ENCODE measurements around the gene AFAP1L2. TPM values are rescaled to one million over a fixed set of nuclear protein-coding genes. Genes with fewer than 3 reads are reported as not detected.

AFAP1L2 gene
- total RNA-seq, 2 donors from 2014 or later, result 5.8 to 6.3 TPM

GRCh38 chr10:114343623-114344505, 60.4 kb downstream of the AFAP1L2 start:
- no peaks in the 10 kb centered on the region for H3K36me3 ChIP-seq
- H3K4me3 ChIP-seq, result no peak overlapping the region
- DNase-seq (ENCODE audit: low spot score), result no peak
- H3K4me1 ChIP-seq, result peaks cover 0 to 9% of the 10 kb centered on the region in 2 donors
- H3K27me3 ChIP-seq, result no peaks in the 10 kb centered on the region
- TF ChIP-seq, protein P1, sequence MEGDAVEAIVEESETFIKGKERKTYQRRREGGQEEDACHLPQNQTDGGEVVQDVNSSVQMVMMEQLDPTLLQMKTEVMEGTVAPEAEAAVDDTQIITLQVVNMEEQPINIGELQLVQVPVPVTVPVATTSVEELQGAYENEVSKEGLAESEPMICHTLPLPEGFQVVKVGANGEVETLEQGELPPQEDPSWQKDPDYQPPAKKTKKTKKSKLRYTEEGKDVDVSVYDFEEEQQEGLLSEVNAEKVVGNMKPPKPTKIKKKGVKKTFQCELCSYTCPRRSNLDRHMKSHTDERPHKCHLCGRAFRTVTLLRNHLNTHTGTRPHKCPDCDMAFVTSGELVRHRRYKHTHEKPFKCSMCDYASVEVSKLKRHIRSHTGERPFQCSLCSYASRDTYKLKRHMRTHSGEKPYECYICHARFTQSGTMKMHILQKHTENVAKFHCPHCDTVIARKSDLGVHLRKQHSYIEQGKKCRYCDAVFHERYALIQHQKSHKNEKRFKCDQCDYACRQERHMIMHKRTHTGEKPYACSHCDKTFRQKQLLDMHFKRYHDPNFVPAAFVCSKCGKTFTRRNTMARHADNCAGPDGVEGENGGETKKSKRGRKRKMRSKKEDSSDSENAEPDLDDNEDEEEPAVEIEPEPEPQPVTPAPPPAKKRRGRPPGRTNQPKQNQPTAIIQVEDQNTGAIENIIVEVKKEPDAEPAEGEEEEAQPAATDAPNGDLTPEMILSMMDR (IDR thresholded peaks at IDR 0.05), result no peak
- H3K27ac ChIP-seq, result no peak overlapping the region
- H3K9me3 ChIP-seq, result no peaks in the 10 kb centered on the region

GRCh38 chr10:114342976-114343375, 61.3 kb downstream of the AFAP1L2 start:
- H3K27ac ChIP-seq, result no peak overlapping the region
- no peaks in the 10 kb centered on the region for H3K9me3 ChIP-seq
- H3K27me3 ChIP-seq, result no peaks in the 10 kb centered on the region
- H3K4me1 ChIP-seq, result peaks cover 0 to 9% of the 10 kb centered on the region in 2 donors
- TF ChIP-seq, protein P1 (IDR thresholded peaks at IDR 0.05), result no peak
- H3K4me3 ChIP-seq, result no peak overlapping the region
- H3K36me3 ChIP-seq, result no peaks in the 10 kb centered on the region
- DNase-seq (ENCODE audit: low spot score), result no peak

DNA sequence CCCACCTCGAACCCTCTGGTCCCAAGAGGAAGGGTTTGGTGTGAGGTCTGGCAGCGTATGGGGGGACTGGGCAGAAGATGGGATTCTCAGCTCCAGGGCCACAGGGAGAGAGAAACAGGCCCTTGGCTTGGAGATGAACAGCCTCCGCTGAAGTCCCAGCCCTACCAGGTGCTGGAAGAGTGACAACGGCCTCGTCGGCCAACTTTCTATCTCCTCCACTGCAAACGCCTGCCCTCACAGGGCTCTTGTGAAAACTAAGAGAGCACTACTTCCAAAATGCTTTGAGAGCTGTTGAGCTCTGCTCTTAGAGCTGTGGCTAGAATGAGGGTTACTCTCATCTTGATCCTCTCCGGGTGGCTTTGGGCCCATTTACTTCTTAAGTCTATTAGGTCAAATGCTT, 63.5 kb downstream of the AFAP1L2 start:
- Histone ChIP-seq H3K27me3 (no peaks in the 10 kb centered on the region), H3K36me3 (no peaks in the 10 kb centered on the region), H3K4me1 (peaks cover 0 to 9% of the 10 kb centered on the region in 2 donors), H3K9me3 (no peaks in the 10 kb centered on the region), H3K27ac (no peak overlapping the region), H3K4me3 (no peak overlapping the region)
- no peak for DNase-seq (ENCODE audit: low spot score)
- TF ChIP-seq, protein P1 (IDR thresholded peaks at IDR 0.05), result no peak

DNA sequence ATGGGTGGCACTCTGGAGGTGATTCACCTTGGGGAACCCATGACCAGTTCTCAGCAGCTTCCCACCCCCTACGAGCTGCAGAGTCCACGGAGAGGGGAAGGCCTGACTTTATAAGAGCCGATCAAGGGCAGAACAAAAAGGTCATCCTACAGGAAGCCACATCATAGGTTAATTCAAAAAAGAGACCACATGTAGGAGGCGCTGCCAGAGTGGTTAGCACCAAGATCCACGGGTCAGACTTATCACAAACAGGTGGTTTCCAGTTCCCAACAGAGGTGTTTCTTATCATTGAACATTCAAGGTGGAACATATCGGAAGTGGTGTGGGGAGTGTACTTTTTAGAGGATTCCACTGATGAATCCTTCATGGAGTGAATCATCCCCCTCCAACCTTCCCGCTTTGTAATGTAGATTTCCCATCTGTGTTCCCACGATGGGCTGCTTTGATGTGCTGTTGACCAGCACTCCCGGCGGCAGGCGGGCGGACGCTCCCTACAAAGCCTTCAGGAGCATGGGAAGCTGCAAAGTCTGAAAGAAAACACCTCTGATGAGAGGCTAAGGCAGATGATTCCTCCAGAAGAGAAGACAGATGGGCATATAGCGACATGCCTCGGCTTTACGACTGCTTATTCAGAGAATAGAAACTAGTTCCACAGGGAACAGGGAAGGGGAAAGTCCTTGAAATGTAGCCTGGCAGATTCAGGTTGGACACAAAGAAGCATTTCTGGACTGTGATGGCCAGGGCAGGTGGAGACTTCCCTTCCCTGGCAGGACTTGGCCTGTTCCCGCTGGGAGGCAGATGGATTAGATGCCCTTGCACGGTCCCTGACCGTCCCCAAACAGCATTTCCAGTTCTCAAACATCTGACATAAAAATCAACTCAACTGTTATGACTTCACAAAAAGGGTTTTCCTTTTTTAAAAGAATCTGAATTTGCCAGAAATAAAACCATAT, 66.5 kb downstream of the AFAP1L2 start:
- Histone ChIP-seq H3K27ac (no peak overlapping the region), H3K9me3 (no peaks in the 10 kb centered on the region), H3K36me3 (no peaks in the 10 kb centered on the region), H3K4me1 (peaks cover 0 to 6% of the 10 kb centered on the region in 2 donors), H3K27me3 (no peaks in the 10 kb centered on the region), H3K4me3 (no peak overlapping the region)
- no peak for DNase-seq (ENCODE audit: low spot score)
- TF ChIP-seq, protein P1 (IDR thresholded peaks at IDR 0.05), result no peak

- Histone ChIP-seq H3K36me3 (no peaks in the 10 kb centered on the region), H3K4me1 (peaks cover 0 to 11% of the 10 kb centered on the region in 2 donors), H3K4me3 (no peak overlapping the region), H3K9me3 (no peaks in the 10 kb centered on the region), H3K27me3 (no peaks in the 10 kb centered on the region), H3K27ac (no peak overlapping the region)
- no peak for DNase-seq (ENCODE audit: low spot score)
- TF ChIP-seq, protein P1 (IDR thresholded peaks at IDR 0.05), result no peak
These were observed 67.3 kb downstream of the AFAP1L2 start for GRCh38 chr10:114336823-114337509.

All from right atrium auricular region (tissue), 2 donors.